Ishikawa (cell line): ENCODE results near the gene TMEM243.
A peak's percentile ranks its signal among the peaks of the same experiment; 100 is the strongest.

Experiments used
- CEBPB ChIP-seq: IDR thresholded peaks from 2 replicates; pipeline ENCODE4 v1.6.1; 2012
- EP300 ChIP-seq: IDR thresholded peaks from 2 replicates; pipeline ENCODE4 v1.6.1; 2012; ENCODE audit warnings: borderline replicate concordance
- FOXM1 ChIP-seq: IDR thresholded peaks from 2 replicates; pipeline ENCODE4 v1.6.1; 2012; ENCODE audit warnings: low read depth, borderline replicate concordance
- RAD21 ChIP-seq: IDR thresholded peaks from 2 replicates; pipeline ENCODE4 v1.6.1; 2012; ENCODE audit warnings: low read depth
- TEAD4 ChIP-seq: IDR thresholded peaks from 2 replicates; pipeline ENCODE4 v1.6.1; 2012
- TF ChIP-seq, protein P1 (sequence below): IDR thresholded peaks from 2 replicates; pipeline ENCODE4 v1.6.1; 2012

DNA sequence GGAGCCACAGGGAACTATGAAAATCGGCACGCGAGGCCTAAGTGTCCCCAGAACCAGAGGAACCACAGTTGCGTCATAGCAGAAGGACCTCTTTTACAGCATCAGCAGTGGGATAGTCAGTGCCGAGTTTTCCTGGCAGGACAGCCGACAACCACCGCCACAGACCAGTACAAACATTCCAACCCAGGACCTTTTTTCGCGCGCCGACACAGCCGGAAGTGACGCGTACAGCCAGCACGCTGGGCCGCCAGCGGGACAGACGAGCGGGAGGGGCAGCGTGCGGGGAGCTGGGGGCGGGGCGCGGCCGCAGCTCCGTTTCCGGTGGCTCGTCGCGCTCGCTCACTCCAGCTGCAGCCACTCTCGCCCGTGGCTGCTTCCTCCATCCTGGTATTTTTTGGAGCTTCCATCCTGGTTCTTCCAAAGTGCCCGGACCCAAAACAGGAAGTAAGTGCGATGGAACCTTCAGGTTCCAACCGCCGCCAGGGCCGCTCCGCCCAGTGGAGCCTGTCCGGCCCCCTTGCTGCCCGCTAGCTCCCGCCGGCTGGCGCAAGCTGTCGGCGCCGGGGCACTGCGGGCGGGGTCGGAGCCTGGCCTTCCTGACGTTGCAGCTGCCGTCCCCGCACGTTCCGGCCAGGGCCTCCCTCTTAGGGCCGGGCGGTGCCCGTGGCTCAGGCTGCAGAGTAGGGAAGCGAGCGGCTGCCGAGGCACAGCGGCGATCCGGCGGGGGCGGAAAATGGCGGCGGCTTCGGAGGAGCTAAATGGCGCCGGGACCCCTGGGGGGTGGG, 67.2 kb downstream of the TMEM243 start, which contains the start of gene DMTF1:
- TF ChIP-seq CEBPB: peak; percentile 51; the same call in 1 of the 2 replicates
- TF ChIP-seq TEAD4: peak; percentile 70
- no peak for TF ChIP-seq FOXM1
- no peak; the same call in 1 of the 2 replicates for TF ChIP-seq EP300
- TF ChIP-seq, protein P1, sequence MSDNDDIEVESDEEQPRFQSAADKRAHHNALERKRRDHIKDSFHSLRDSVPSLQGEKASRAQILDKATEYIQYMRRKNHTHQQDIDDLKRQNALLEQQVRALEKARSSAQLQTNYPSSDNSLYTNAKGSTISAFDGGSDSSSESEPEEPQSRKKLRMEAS: peak; percentile 80
- no peak for TF ChIP-seq RAD21
